GM12864 (cell line): ENCODE results near the gene MYO7B.

Experiments
- DNase-seq: peaks from one replicate; pipeline ENCODE4 v3.0.0-alpha.2; 2011; ENCODE audit warnings: low read depth
- H3K4me3 ChIP-seq: 2 replicates; pipeline ENCODE4 v1.5.1; 2011; ENCODE audit warnings: mild to moderate bottlenecking, low read depth, low read length, control low read depth
- TF ChIP-seq, protein P1 (sequence below): IDR thresholded peaks from 2 replicates; pipeline ENCODE4 v1.5.1; 2011; ENCODE audit warnings: low read depth, mild to moderate bottlenecking, moderate library complexity, low read length, control low read depth, inconsistent platforms; ENCODE audit errors: missing control alignments

Gene MYO7B

DNA sequence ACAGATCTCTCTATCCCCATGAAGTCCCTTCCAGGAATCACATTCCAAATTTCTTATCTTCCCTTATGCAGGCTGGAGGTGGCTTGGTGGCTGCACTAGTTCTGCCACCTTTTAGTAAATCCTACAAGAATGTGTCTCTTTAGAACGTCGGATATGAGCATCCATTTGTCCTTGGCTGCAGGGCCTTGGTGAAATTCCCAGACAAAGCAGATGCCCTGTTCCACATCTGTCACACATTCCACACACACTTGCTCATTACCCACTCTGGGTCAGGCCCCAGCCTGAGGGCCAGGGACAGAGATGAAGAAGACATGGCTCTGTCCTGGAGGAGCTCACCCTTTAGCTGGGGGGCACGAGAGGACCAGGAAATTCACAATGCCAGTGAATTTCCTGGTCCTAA is 79.2 kb downstream of the MYO7B start:
- no peak overlapping the region for H3K4me3 ChIP-seq
- TF ChIP-seq, protein P1, sequence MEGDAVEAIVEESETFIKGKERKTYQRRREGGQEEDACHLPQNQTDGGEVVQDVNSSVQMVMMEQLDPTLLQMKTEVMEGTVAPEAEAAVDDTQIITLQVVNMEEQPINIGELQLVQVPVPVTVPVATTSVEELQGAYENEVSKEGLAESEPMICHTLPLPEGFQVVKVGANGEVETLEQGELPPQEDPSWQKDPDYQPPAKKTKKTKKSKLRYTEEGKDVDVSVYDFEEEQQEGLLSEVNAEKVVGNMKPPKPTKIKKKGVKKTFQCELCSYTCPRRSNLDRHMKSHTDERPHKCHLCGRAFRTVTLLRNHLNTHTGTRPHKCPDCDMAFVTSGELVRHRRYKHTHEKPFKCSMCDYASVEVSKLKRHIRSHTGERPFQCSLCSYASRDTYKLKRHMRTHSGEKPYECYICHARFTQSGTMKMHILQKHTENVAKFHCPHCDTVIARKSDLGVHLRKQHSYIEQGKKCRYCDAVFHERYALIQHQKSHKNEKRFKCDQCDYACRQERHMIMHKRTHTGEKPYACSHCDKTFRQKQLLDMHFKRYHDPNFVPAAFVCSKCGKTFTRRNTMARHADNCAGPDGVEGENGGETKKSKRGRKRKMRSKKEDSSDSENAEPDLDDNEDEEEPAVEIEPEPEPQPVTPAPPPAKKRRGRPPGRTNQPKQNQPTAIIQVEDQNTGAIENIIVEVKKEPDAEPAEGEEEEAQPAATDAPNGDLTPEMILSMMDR, result no peak
- DNase-seq, result no peak

DNA sequence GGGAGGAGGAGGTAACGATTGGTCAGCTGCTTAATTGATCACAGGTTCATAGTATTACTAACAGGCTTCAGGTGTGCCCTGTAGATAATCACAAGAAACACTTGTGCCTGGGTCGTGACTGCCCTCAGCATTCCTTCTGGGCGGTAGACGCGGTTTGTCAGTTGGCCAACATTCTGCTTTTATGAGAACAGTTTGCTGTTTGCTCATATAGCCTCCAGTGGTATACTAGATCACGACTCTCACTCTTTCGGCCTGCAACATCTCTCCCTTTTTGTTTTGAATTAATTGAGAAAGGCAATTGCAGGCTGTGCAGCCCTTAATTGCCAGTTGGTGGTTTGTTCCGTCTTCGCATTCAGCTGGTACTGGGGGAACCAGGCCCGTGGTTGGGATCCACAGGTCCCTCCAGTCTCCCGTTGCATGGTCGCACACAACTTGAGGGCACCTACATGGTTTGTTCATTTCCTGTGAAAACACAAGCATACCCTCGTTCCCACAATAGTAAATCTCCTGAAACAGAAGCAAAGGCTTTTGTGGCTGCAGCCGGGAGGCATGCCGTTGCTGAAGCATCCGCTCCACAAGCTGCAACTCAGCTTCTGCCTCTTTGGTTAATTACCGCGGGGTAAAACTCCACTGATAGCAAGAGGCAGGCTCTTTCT is 80.2 kb downstream of the MYO7B start:
- no peak for DNase-seq
- H3K4me3 ChIP-seq, result no peak overlapping the region

DNA sequence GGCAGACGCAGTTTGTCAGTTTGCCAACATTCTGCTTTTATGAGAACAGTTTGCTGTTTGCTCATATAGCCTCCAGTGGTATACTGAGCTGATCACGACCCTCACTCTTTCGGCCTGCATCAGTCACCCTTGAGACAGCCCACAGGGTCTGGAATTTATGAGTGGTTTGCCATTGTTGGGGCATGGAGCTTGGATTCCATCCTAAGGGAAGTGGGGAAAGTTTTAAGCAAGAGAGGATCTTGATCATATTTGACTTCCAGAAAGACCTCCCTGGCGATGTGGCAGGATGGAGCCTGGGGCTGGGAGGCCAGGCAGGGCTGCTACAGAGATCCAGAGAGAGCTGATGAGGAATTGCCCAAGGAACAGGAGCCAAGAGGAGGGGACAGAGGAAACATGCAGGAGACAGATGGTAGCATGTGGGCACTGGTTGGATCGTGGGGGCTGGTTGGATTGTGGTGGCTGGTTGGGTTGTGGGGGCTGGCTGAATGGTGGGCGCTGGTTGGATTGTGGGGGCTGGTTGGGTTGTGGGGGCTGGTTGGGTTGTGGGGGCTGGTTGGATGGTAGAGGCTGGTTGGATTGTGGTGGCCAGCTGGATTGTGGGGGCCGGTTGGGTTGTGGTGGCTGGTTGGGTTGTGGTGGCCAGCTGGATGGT is 83.2 kb downstream of the MYO7B start:
- TF ChIP-seq, protein P1, result no peak

More for the DNA sequence above, 80.2 kb downstream of the MYO7B start:
- TF ChIP-seq, protein P1, result no peak

DNA sequence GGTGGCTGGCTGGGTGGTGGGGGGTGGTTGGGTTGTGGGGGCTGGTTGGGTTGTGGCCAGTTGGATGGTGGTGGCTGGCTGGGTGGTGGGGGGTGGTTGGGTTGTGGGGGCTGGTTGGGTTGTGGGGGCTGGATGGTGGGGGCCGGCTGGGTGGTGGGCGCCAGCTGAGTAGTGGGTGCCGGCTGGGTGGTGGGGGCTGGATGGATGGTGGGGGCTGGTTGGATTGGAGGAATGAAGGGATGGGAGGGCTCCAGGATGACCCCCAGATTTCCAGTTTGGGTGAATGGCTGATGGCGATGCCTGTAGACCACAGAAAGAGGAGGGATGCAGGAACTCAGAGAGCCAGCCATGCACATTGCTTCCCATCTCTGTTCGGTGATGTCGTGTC is 83.7 kb downstream of the MYO7B start:
- TF ChIP-seq, protein P1, result no peak
- DNase-seq, result no peak
- H3K4me3 ChIP-seq, result no peak overlapping the region

More for the DNA sequence above, 83.2 kb downstream of the MYO7B start:
- DNase-seq, result no peak
- H3K4me3 ChIP-seq, result no peak overlapping the region

DNA sequence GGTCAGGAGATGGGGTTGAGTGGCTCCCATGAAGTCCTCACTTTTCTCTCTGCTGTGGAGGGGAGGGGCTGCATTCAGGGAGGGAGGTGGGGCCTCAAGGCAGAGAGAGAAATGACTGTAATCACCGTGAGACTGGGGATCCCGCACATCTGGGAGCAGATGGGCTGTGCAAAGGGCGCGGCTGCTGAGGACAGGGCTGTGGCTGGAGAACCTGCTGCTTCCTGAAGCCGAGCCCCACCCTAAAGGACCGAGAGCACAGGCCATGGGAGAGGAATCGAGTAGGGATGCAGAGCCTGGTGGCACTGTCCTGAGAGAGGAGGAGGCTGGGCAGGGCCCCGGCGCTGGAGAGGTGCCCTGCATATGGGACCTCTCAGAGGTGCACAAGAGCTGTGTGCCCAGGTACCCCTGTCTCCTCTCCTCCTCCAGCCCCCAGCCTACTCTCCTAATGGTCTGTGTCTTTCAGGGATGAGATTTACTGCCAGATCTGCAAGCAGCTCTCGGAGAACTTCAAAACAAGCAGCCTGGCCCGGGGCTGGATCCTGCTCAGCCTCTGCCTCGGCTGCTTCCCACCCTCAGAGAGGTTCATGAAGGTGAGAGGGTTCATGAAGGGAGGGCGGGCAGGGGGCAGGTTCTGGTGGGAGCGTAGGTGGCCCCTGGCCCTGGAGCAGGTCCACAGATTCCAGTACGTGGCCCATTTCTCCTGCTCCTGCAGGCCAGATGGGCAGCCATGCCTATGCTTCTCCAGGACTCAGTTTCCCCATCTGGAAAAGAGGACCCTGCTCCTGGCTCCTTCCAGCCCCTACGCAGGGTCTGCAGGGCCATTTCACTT is 84.6 kb downstream of the MYO7B start:
- DNase-seq, result no peak
- TF ChIP-seq, protein P1, result no peak
- H3K4me3 ChIP-seq, result no peak overlapping the region

DNA sequence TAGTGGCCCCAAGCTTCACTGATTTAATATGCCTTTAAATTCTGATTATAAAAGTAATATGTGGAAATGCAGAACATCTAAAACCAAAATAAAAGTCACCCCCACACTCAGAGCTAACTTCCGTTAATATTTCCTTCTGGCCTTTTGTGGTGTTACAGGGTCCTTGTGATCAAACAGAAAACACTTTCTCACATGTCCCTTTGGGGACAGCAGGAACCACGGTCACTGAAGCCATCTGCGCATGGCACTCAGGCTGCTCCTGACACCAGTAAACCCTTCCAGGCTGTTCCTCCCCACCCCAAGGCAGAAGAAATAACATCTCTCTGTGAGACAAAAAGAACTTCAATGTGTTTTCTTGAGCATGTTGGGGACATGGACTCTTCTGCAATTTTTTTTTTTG is 85.4 kb downstream of the MYO7B start:
- DNase-seq, result no peak
- no peak overlapping the region for H3K4me3 ChIP-seq
- TF ChIP-seq, protein P1, result no peak
